T47D (cell line): ENCODE results near the gene AAMP.

Source experiments
- DNase-seq, 2 experiments: peaks; one replicate each; pipeline versions ENCODE4 v3.0.0 to v3.0.0-alpha.2; 2011 to 2012; ENCODE audit warnings: low read depth in 1 of 2, low spot score in 1 of 2
- JUND ChIP-seq: IDR thresholded peaks from 2 replicates; pipeline ENCODE4 v1.6.1; 2012; ENCODE audit warnings: low read depth
- in situ Hi-C: cut with HindIII; loops from 2 replicates; pipeline ENCODE4 v1.10.0; 2016; ENCODE audit warnings: low sequenced_read_pairs, low pct_unique_long_range_greater_than_20kb

AAMP gene

GRCh38 chr2:218291318-218292047 lies 21.5 kb upstream of the AAMP start:
- in situ Hi-C loops = no loop called here
- no peak for DNase-seq
- TF ChIP-seq JUND = no peak

DNA sequence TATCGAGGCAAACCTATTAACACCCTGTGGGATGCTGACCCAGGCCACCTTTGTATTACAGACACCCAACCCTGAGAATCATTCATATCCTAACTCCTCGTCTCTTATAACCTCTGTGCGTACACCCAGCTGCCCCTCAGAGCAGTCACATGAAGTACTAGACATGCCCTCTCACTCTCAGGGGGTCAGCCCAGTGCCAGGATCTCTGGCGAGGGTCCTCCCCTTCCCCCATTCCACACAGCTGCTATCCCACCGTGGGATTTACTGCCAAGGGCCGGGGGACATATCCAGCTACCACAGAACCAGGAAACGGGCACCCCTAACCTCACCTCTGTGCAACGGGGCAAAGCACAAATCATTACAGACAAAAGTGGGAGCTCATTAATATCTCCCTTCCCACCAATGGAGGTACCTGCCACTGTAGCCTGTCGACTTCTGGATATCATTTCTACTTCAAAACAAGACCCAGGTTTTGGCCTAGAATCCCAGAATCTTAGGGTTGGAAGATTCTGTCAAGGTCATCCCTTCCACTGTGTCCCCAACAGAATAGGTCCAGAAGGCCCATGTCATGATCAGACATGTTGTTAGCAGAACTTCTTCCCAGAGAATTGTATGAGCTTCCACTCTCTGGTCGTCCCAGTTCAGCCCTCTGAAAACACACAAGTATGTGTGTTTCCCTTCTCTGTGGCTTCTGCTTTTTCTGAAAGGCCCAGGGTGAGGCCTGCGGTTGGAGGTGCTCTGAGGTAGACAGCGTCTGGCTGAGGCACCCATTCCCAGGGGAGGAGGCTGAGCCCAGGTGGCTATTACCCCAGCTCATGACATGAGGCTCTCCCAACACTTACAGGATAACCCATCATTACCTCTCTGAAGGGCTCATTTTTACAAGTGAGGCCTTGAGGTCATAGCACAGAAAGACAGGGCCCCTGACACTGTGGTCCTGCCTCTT lies 20.7 kb upstream of the AAMP start:
- TF ChIP-seq JUND = no peak
- no peak for DNase-seq
- in situ Hi-C loops = no loop called here

DNA sequence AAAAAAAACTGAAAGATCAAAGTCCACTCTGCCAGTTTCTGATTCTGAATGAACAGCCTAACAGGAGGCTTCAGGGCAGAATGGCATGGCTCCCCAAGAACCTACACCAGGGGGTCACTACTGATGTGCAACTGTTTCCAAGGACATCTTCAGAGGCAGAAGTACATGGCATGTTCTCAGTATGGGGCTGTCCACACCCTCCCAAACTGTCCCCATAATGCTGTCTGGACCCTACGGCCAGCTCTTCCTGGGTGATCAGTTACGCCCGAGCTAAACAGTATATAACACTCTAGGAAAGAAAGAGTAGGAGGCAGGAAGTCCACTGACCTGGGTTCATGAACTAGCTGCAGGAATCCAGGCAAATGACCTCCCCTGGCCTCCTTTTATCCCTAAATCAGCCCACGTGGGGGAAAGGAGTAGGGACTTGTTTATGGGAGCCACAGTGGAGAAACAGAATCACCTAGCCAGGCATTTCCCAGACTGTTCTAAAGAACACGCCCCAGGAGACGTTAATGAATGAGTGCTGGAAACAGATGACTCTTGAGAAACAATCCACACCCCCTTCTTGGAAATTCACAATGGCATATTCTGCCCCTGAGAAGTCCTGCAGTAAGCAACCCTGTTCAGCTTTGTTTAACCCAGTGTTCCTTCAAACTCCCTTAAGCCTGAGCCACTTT lies 19.8 kb upstream of the AAMP start:
- in situ Hi-C loops = no loop called here
- DNase-seq = no peak
- TF ChIP-seq JUND = no peak

GRCh38 chr2:218286570-218287459 lies 16.9 kb upstream of the AAMP start:
- peak; percentile 70 to 90 for DNase-seq
- TF ChIP-seq JUND = no peak
- in situ Hi-C loops = no loop called here

DNA sequence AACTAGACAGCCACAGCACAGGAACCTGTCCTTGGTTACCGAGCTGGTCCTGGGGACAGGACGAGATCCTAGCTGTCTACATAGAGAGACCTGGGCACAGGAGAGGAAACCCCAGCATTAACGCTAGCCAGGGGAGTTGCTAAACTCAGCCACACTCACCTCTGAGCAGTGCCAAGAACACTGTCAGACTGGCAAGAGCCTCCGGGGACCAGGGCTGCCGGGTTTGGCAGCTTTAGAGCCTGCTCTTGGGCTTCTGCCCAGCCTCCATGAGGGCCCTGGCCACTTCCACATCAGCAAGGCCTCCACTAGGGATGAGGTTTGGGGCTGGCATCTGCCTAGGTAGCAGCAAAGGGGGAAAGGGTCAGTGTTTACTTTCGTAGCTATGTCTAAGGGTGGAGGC lies 15.7 kb upstream of the AAMP start:
- no peak for TF ChIP-seq JUND
- in situ Hi-C loops = no loop called here
- DNase-seq = peak in 1 of 2 experiments; percentile 69

GRCh38 chr2:218284106-218284811 lies 14.3 kb upstream of the AAMP start:
- in situ Hi-C loops = no loop called here
- no peak for TF ChIP-seq JUND

DNA sequence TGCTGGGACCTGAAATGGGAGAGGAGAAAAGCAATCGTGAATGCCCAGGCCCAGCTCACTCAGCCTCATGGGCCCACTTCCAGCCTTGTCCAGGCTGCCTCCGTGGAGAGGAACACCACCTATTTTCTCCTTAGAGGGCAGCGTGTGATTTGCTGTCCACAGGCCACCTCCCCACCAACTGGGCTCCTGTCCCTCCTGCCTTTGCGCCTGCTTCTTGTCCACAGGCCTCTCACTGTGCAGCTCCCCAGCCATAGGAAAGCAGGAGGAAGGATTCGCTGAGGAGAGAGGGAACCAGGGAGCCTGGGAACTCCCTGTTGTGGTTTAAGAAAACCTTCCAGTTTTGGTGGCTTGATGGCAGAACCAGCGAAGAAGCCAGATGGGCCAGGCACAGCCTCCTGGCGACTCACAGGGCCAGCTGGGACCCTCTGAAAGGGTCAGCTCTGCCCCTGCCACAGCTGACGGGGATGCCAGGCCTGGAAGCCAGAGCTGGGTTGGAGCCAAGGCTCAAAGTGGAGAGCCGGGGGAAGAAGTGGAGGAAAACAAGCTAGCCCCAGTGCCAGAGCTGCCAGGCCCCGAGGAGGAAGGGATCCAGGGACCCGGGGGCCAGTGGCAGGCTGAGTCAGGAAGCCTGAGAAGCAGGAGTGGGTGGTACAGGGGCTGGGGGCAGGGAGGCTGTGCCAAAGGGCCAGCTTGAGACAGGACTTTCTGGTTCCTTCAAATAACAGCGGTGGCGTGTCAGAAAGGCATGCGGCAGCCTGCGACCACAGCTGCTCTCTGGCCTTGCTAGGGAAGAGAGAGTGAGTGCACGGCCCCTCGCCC lies 12.4 kb upstream of the AAMP start:
- peak; percentile 11; the same call in 1 of the 2 replicates for TF ChIP-seq JUND
- in situ Hi-C loops = no loop called here
- DNase-seq = peak; percentile 65 to 90

More at GRCh38 chr2:218284106-218284811, 14.3 kb upstream of the AAMP start:
- DNase-seq = peak in 1 of 2 experiments; percentile 50

- TF ChIP-seq JUND = no peak
- in situ Hi-C loops = no loop called here
- DNase-seq = peak in 1 of 2 experiments; percentile 21
These were observed 11.5 kb upstream of the AAMP start for GRCh38 chr2:218281449-218281848.

DNA sequence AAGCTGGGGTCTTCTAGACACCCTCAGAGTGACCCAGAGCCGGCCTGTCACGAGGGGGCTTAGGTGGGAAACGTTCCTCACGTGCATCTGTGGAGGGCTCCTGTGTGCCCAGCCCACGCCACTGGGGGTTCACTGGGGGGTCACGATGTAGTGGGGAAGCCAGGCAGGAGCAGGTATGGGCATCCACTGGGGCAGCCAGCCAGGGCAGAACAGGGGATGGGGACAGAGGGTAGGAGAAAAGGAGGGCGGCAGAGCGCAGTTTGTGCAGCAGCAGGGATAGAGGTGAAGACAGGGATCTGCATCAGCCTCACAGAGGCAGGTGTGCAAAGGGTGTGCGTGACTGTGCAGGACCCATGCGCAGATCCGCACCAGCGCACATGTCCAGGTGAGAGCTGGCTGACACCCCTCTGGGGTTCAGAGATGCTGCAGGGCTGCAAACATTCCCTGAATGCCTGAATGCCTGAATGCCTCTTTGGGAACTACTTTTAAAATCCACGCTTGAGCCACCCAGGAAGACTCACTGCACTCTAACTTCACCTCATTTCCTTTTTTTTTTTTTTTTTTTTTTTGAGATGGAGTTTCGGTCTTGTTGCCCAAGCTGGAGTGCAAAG lies 10.4 kb upstream of the AAMP start:
- no peak for DNase-seq
- no peak for TF ChIP-seq JUND
- in situ Hi-C loops = no loop called here

DNA sequence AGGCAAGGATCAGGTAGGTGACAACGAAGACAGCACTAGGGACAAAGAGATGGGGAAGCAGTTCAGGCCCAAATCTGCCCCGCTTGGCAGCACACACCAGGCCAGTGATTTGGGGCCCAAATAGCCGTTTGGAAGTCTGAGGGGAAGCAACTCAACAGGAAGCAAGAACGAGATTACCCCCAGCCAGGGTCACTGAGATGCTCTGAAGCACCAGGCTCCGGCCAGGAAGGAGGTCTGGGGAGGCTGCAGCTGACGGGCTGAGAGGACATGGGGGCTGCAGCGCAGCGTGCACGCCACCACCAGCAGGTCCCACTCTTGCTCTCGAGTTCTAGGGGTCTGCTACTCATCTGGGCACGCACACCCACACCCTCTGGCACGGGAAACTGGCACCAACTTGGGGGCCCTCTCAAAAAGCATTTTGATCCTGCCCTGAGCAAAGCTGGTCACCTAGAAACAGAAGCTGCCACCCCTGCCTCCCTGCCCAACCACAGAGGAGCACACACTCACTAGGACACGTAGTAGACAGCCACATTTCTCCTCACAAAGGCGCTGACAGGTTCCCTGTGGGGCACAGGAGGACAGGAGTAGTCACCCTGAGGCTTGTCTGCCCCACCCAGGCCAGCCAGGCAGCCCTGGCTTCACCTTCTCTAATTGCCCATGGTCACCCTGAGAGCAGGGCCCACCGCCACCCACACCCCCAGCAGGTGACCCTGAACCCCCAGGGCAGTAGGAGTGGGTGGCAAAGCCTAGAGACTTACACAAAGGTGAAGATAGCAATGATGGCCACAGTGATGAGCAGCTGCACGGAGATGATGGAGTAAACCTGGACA lies 8.8 kb upstream of the AAMP start:
- DNase-seq = no peak
- in situ Hi-C loops = no loop called here
- no peak for TF ChIP-seq JUND
